ENCODE results near the gene TRIM34.
"Not testable (repeated sequence)": the region's sequence is repeated elsewhere in the genome, so short reads cannot be mapped to it uniquely, and the experiment has no call there.

The TRIM34 gene, protein sequence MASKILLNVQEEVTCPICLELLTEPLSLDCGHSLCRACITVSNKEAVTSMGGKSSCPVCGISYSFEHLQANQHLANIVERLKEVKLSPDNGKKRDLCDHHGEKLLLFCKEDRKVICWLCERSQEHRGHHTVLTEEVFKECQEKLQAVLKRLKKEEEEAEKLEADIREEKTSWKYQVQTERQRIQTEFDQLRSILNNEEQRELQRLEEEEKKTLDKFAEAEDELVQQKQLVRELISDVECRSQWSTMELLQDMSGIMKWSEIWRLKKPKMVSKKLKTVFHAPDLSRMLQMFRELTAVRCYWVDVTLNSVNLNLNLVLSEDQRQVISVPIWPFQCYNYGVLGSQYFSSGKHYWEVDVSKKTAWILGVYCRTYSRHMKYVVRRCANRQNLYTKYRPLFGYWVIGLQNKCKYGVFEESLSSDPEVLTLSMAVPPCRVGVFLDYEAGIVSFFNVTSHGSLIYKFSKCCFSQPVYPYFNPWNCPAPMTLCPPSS

DNA sequence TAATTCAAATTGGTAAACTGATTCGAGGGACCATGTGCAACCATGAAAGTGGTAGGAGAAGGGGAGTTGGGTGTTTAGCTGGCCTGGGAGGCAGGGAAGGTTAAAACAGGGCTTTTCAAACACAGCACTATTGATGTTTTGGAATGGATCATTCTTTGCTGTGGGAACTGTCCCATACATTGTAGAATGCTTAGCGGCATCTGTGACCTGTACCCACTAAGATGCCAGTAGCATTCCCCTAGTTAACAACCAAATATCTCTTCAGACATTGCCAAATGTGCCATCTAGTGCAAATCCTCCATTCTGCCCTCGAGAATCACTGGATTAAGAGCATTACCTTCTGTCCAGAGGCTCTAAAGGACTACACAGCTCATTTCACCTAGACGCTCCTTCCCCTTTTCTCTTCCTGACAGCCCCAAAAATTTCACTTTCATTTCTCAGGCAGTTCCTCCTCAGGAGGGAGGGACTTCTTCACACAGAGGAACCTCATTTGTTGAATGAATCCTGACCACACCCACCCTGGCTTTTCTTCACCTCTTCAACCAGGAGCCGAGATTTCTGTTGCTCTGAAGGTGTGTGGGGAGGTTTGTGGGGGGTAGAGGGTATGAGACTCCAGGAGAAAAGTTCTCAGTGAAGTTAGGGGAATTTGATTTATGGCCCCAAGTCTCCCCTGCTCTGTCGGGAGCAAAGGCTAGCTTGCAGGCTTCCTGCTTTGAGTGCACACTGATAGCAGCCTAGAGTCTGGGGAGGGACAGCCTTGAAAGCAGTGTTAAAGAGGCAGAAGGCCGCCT, at the start of gene TRIM34:
Gene TRIM34, plus strand, starts transcription at position 513 of the 791 bp plus-strand sequence. CDS start 7,331 bp downstream, outside the sequence.
- peak; percentile 81 for DNase-seq

GRCh38 chr11:5575152-5575551, 49.6 kb upstream of the TRIM34 start:
- DNase-seq = no peak

GRCh38 chr11:5577101-5577500, 47.7 kb upstream of the TRIM34 start:
- DNase-seq = no peak

- DNase-seq = no peak
Measured at GRCh38 chr11:5580577-5580976, 44.2 kb upstream of the TRIM34 start, which contains the start of gene OR52B6. TSS of gene OR52B6 (plus strand) at chr11:5580877. CDS start at chr11:5580877, 0 bp downstream.

GRCh38 chr11:5581014-5581413, 43.8 kb upstream of the TRIM34 start:
- DNase-seq = no peak

- not testable (repeated sequence) for DNase-seq
Measured at GRCh38 chr11:5584458-5584857, 40.3 kb upstream of the TRIM34 start.

- not testable (repeated sequence) for DNase-seq
Measured at GRCh38 chr11:5589906-5590305, 34.9 kb upstream of the TRIM34 start.

- no peak for DNase-seq
Measured at GRCh38 chr11:5591613-5592012, 33.2 kb upstream of the TRIM34 start.

DNA sequence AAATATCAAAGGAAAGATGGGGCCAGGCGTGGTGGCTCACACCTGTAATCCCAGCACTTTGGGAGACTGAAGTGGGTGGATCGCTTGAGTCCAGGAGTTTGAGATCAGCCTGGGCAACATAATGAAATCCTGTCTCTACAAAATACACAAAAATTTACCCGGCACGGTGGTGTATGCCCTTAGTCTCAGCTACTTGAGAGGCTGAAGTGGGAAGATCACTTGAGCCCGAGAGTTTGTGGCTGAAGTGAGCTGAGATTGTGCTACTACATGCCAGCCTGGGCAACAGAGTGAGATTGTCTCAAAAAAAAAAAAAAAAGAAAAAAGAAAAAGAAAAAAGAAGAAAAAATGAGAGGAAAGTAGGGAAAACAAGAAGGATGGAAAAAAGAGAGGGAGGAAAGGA, 32.2 kb upstream of the TRIM34 start:
- no peak for DNase-seq

GRCh38 chr11:5593146-5593545, 31.7 kb upstream of the TRIM34 start:
- no peak for DNase-seq

- peak; percentile 71 for DNase-seq
Measured at GRCh38 chr11:5596607-5597201, 28.1 kb upstream of the TRIM34 start, which contains the start of gene TRIM6. TSS of gene TRIM6 (plus strand) at chr11:5596637. CDS start at chr11:5596898, 261 bp downstream.

DNA sequence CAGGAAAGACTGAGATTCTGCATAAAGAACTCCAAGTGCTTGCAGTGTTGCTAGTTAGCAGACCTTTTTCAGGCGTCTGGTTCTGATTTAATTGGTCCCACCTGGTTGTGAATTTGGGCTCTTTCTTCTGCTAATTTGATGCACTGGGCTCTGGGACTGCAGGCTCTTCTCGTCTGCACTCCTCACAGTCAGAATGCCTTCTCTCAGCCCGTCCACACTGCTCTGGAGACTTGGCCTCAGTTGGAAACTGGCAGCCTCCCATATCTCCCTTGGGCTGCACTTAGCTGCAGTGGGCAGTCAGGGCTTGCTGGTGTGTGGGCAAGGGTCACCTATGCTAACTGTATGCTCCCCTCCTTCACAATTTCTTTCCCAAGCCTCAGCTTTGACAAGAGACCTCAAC, 26.8 kb upstream of the TRIM34 start:
- no peak for DNase-seq

GRCh38 chr11:5600374-5600851, 24.4 kb upstream of the TRIM34 start:
- peak; percentile 43 for DNase-seq

DNA sequence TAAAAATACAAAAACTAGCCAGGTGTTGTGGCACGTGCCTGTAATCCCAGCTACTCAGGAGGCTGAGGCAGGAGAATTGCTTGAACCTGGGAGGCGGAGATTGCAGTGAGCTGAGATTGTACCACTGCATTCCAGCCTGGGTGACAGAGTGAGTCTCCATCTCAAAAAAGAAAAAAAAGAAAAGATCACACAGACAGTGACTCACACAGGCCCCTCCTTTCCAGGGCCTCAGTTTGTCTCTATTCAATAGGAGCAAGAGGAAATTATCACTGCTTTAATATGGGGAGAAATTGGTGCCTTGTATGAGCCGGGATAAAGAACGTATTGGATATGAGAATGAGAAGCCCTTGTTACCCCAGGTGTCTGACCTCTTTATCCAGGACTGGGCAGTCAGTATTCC, 22.0 kb upstream of the TRIM34 start:
- not testable (repeated sequence) for DNase-seq

- DNase-seq = no peak
Measured at GRCh38 chr11:5603326-5603725, 21.5 kb upstream of the TRIM34 start.

GRCh38 chr11:5604896-5605295, 19.9 kb upstream of the TRIM34 start:
- DNase-seq = no peak

DNA sequence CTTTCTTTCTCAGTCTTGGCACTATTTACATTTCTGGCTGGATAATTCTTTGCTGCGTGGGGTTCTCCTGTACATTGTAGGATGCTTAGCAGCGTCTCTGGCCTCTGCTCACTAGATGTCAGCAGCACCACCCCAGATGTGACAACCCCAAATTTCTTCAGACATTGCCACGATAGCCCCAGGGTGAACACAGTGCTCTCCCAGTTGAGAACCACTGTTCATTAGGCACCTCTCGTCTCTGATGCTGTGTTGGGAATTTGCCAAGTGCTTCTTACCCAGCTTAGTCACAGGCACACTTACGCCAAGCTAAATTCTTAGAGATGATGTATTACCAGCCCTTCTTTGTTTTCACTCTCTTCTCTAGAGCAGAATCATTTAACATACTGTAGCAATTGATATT, 19.0 kb upstream of the TRIM34 start:
- DNase-seq = peak; percentile 72

DNA sequence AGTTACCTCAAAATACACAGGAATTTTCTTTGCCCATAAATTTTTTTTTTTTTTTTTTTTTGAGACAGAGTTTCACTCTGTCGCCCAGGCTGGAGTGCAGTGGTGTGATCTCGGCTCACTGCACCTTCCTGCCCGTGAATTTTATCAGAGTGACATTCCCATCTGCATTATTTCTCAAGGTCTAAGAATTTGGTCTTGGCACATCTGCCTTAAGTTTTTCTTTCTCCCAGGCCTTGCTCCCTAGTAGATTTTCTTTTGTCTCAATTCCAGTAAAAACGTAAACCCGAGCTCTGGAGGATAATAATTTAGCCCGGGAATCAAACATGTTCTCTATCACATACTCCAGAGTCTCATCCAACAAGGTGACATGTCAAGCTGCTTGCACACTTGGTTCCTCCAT, 16.0 kb upstream of the TRIM34 start:
- DNase-seq = no peak

GRCh38 chr11:5610446-5610845, 14.4 kb upstream of the TRIM34 start:
- DNase-seq = no peak

DNA sequence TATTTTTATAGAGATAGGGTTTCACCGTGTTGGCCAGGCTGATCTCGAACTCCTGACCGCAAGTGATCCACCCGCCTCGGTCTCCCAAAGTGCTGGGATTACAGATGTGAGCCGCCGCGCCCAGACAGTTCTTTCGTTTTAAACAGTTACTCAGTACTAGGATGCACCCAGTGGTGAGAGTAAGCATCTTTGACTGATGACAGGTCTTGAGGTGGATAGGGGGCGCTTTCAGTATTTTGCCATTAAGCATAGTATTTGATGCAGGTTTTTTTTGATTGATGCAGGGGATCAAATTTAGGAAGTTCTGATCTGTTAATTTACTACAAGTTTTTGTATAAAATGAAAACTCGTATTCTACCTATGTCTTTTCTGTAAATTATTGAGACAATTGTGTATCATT, 13.2 kb upstream of the TRIM34 start:
- DNase-seq = no peak

DNA sequence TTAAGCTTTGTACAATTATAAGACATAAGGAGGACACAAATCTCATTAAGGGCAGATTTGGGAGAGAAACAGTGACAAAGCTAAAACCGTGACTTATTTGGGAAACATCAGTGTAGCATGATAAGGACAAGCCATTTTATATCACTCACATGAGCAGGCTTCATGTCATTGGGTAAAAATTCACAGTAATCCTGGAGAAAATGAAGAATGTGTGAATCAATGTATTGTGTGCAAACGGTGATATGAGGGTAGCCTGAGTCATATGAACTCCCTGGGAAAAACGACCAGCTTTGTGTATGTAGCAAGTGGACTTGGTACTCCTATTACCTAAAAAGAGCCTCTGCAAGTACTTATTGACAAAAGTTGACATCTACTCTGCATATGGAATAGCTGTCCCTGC, 6.0 kb upstream of the TRIM34 start:
- DNase-seq = peak; percentile 65

GRCh38 chr11:5620651-5621521, 3.9 kb upstream of the TRIM34 start:
- peak; percentile 81 for DNase-seq

Measured in NCI-H226 (cell line).